Skin of body (tissue), 2 donors: ENCODE measurements around the gene CAPN1. TPM values are rescaled to one million over a fixed set of nuclear protein-coding genes. Genes with fewer than 3 reads are reported as not detected.
"Not testable (repeated sequence)": the region's sequence is repeated elsewhere in the genome, so short reads cannot be mapped to it uniquely, and the experiment has no call there.

ENCODE experiments used
- DNase-seq: peaks from one replicate; lab custom pipeline; 2025; lab: John Stamatoyannopoulos, UW
- total RNA-seq: library from RNA; depleted of rRNA; stranded (reverse); fragments of >200 nt; gene quantifications from one replicate; pipeline ENCODE4 v1.2.3, GENCODE V29; 2014

The CAPN1 gene
- total RNA-seq: 79.7 TPM

DNA sequence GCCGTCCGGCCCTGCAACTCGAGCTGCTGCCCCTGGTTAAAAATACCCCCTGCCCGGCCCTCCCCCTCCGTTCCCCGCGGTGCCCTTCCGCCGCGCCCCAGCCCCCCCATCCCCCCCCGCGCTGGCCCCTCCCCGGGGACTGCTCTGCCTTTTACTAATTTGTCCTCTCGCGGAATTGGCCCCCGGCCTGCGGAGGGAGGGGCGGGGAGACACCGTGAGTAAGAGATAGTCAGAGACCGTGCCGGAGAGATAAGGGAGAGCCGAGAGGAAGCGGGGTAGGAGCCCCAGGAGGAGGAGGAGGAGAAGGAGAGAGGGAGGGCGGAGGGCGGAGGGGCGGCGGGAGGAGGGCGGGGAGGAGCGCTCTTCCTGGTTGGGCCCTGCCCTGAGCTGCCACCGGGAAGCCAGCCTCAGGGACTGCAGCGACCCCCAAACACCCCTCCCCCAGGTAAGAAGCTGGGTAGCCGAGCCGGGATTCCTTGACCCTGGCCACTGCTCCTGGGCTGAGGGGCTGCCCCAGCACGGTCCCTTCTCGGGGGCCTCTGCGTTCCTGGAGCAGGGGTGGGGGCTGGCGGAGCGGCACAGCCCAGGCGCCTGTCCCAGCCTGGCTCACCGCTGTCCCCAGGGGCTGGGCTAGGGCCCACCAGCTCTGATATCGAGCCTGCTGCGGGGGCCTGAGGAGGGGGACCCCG, at the start of gene CAPN1:
CAPN1 (plus strand) TSS at position 360 of the 689 bp plus-strand sequence. CDS start 774 bp downstream, outside the sequence.
- peak; percentile 18 for DNase-seq

DNA sequence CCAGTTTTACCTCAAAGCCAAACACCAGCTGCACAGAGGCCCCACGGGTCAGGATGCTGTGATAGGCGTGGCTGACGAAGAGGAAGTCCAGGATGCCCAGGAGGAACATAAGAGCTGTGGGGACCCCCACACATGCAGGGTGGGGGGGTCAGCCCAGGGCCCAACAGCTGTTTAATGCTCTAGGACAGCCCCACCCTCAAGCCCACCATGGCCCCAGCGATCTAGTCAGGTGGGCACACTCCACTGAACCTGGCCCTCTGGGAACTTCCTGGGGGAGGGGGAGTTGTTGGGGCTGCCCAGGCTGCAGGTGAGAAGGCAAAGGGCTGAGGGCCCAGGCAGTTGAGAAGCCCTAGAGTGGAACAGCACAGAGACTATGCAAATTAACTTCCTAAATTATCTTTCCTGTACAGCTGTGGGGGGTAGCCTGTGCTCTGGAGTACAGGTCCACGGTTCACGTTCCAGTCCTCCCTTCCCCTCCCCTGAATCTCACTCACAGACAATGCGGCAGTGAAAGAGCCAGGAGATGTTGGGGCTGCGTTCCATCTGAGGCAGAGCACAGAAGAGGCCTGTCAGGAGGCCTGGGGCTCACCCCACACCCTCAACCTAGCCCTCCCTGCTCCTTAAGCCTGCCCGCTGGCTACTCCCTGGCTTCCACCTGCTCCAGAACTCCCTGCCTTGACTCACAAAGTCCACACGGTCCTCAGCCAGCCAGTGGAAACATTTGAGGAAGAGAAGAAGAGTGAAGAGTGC, 49.3 kb upstream of the CAPN1 start:
- DNase-seq: no peak

DNA sequence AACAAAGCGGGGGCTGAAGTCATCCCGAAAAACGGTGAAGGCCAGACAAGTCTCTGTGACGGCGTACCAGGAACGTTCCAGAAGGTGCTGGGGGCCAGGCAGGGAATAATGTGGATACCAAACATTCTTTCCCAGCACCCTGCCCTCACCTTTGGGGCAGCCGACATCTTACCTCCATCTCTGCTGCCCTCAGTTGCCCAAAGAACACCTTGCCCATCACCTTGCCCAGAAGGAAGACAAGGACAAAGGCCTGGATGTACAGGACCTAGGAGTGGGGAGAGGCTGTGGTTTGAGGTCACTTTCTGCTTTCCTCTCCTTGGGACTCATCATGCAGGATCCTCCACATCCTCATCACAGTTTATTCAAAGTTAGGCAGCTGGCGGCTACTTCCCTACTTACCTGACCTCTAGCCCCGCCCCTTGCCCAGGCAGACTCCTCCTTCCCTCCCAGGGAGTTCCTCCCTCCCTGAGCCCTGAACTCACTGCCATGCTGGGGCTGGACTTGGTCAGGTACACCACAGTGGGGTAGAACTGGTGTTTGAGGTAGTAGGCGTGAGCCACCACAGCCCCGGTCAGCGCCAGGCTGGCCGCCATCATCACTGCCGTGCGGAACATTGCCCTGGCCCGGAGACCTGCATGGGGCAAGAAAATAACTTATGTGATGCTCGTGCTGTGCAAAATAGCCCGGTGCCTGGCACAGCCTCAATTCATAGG, 48.6 kb upstream of the CAPN1 start:
- no peak for DNase-seq

DNA sequence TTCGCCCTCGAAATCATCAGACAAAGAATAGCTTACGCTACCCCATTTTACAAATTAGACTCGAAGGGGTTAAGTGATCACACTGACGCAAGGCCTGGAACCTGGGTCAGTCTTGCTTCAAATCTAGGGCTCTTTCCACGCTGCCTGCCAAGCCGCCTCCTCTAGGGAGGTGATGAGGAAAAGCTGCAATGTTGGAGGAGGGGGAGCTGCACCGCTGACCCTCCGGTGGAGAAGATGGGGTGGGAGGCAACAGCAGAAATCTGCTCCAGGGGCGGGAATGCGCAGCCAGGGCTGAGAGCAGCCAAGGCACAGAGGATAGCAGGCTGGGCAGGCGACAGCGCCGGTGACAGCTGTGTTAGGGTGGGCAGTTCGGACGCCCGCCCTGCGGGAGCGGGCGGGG, 48.0 kb upstream of the CAPN1 start:
- peak; percentile 7 for DNase-seq

- peak; percentile 97 for DNase-seq
Observed at GRCh38 chr11:65134240-65134951, 47.3 kb upstream of the CAPN1 start, which contains the start of gene SYVN1. SYVN1 (minus strand) TSS chr11:65134519; CDS start chr11:65133601, 918 bp downstream.

- peak; percentile 97 for DNase-seq
Observed at GRCh38 chr11:65134952-65135632, 46.6 kb upstream of the CAPN1 start.

DNA sequence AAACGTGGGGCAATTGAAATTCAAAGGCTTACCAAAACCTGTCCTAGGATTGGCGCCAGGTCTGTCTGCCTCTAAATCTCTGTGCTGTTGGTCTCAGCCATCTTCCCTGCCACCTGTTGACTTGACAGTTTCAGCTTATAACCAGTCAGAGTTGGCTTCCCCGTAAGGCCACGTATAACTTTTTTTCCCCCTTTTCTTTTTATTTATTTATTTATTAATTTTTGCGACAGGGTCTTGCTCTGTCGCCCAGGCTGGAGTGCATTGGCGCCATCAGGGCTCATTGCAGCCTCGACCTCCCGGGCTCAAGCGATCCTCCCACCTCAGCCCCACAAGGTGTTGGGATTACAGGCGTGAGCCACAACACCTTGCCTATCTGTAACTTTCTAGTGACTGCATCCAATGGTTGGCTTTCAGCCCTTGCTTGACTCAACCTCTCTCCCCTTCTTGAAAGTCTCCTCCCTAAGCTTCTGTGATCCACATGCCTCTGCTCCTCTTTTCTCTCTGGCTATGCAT, 46.0 kb upstream of the CAPN1 start:
- DNase-seq: no peak

GRCh38 chr11:65136515-65137096, 45.1 kb upstream of the CAPN1 start:
- no peak for DNase-seq

DNA sequence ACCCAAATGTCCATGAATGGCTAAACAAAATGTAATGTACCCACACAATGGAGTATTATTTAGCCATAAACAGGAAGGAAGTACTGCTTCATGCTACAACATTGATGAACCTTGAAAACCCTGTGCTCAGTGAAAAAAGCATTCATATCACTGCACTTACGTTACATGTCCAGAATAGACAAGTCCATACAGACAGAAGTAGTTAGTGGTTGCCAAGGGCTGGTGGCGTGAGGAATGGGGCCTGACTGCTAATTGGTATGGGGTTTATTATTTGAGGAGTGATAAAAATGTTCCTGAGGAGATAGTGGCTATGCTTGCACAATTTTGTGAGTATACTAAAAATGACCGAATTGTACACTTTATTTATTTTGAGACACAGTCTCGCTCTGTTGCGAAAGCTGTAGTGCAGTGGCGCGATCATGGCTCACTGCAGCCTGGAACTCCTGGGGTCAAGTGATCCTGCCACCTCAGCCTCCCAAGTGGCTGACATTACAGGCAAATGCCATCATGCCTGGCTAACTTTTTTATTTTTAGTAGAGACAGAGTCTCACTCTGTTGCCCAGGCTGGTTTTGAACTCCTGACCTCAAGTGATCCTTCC, 39.7 kb upstream of the CAPN1 start:
- DNase-seq: no peak

DNA sequence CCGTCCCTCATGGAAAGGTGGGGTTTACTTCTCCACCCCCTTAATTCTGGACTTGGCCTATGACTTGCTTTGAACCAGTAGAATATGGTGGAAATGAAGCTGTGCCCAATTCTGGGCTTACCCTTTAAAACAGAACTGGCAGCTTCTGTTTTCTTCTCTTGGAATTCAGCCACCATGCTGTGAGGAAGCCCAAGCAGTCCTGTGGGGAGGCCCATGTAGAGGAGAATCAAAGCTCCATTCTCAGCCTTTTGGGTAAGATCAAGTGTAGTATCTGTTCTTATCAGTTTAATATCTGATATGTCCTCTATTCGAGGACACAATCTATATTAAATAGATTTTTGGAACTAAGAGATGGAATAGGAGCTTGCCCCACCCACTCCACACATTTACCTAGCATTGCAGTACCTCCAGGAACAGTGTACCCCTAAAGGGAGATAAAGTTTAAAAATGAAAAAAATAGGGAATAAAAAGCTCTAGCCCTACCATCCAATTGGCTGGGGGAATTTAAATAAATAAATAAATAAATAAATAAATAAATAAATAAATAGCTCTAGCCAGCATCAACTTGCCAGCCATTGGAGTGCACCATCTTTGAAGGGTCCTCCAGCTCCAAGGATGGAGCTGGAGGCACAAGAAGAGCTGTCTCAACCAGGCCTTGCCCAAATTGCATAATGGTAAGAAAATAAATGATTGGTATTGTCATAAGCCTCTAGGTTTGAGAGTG, 34.2 kb upstream of the CAPN1 start:
- no peak for DNase-seq

DNA sequence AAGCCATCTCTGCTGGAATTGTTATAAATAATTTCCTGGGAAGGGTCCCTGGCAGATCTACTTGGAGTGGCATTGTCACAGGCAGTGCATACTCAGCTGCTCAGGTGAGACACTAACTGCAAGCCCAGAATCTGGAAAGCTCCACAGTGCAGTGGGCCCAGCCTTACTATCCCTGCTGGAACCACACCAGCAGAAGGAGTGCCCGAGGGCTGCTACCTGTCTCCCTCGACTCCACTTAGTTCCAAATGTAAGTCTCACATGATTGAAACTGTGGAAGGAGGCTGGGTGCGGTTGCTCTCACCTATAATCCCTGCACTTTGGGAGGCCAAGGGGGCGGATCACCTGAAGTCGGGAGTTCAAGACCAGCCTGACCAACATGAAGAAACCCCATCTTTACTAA, 33.1 kb upstream of the CAPN1 start:
- DNase-seq: no peak

DNA sequence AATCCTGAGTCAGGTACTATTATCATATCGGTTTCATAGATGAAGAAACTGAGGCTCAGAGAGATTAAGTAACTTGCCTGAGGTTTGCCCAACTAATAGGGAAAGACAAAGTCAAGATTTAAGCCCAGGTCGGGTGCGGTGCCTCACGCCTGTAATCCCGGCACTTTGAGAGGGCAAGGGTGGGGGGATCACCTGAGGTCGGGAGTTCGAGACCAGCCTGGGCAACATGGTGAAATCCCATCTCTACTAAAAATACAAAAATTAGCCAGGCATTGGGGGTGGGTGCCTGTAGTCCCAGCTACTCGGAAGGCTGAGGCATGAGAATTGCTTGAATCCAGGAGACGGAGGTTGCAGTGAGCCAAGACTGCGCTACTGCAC, 31.6 kb upstream of the CAPN1 start:
- DNase-seq: not testable (repeated sequence)

- DNase-seq: peak; percentile 9
Observed at GRCh38 chr11:65150509-65151299, 31.0 kb upstream of the CAPN1 start.

DNA sequence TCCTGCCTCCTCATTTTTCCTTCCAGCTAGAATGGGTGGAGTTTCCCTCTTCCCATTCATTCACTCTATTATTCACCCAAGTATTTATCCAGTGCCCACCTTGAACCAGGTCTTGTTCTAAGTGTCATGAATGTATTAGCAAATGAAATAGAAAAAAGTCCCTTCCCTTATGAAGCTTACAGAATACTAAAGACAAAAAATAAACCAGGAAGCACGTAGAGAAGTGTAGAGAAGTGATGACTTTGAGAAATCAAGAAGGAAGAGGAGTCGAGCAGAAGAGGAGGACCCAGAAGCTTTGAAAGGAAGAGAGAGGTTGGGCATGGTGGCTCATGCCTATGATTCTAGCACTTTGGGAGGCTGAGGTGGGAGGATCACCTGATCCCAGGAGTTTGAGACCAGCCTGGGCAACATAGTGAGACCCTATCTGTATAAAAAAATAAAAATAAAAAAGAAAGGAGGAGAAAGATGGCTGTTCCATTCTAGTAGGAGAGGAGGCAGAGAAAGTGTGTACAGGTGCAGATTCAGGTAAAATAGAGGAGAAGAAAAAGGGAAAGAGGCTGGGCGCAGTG, 30.3 kb upstream of the CAPN1 start:
- no peak for DNase-seq

DNA sequence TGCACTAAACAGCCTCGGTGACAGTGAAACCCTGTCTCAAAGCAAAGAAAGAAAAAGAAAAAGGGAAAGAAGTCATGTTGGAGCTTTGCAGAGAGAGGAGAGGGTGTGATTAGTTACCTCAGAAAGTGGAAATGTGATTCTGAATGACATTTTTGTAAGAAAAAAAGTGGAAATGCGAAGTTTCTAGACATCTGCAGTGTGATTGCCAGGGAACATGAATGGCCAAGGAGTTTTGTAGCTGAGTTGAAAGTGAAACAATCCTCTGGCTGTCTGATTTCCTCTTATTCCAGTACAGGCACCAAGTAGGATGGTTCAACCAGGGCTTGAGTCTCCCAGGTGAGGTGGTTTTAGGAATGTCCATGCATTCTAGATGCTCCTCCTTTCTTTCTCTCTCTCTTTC, 29.6 kb upstream of the CAPN1 start:
- no peak for DNase-seq

DNA sequence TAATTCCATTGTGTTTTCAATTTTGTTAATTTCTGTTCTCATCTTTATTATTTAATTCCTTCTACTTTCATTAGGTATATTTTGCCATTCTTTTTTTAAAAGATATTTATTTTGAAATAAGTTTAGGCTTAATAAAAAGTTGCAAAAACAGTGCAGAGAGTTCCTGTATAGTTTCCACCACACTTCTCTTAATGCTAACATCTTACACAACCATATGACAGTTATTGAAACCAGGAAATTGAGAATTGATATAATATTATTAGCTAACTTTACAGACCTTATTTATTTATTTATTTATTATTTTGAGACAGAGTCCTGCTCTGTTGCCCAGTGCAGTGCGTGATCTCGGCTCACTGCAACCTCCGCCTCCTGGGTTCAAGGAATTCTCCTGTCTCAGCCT, 25.5 kb upstream of the CAPN1 start:
- no peak for DNase-seq

DNA sequence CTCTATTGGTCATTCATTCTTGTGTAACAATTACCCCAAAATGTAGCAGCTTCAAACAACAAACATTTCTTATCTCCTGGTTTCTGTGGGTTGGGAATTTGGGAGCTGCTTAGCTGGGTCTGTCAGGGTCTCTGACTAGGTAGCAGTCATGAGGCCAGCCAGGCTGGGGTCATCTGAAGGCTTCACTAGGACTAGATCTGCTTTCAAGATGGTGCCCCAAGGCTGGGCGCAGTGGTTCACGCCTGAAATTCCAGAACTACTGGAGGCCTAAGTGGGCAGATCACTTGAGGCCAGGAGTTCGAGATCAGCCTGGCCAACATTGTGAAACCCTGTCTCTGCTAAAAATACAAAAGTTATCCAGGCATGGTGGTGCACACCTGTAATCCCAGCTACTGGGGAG, 24.8 kb upstream of the CAPN1 start:
- DNase-seq: no peak

DNA sequence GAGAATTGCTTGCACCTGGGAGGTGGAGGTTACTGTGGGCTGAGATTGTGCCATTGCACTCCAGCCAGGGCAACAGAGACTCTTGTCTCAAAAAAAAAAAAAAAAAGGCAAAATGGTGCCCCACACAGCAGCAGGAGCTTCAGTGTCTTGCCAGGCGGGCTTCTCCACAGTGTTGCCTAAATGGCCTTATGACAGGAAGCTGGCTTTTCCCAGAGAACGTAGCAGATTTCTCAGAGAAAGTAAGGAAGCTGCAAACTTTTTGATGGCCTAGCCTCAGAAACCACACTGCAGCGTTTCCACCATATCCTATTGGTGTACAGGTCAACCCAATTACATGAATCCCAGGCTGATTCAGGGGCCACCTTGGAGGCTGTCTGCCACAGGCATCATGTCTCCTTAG, 24.4 kb upstream of the CAPN1 start:
- no peak for DNase-seq
